Stimulated activated CD4-positive, alpha-beta T cell treated with anti-CD3 and anti-CD28 coated beads, Interleukin-15, amount 100 ng/mL, for 48 hours (primary cell): ENCODE results near the gene PRM2.

ENCODE experiments used
- DNase-seq, 2 donors: peaks; one replicate each; pipeline ENCODE4 v3.0.0-alpha.2; 2020; ENCODE audit warnings: low read depth in 2 of 2

Gene PRM2

DNA sequence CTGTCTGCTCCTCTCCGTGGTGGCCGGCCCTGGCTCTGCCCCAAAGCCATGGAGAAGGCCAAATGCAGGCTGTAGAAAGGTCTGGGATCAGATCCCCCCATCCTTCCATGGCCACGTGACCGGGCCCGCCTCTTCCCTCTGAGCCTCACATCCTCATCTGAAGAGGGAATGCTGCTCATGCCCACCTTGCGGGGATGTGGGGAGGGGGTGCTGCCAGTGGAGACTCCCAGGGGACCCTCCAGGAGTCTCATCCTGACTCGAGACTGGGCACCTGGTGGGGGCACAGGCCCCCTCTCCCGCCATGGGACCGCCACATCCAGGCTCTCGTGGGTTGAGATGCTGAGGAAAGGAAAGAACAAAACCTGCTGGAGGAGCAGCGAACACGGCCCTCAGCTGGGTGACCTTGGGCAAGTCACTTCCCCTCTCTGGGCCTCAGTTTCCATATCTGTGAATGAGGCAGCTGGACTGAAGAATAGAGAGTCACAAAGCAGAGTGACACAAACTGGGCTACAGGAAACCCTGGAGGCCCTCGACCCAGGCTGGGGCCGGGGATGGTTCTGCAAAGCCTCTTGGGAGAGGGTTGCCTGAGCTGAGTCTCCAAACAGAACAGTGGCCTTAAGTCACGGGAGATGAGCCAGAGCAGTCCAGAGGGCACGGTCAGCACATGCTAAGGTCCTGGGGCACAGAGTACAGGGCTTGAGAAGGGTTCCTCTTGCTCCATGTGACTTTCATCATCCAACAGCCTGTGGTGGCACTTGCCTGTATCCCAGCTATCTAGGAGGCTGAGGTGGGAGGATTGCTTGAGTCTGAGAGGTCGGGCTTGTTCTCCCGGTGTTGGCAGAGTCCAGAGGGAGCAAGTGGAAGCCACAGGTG lies 50.4 kb downstream of the PRM2 start:
- DNase-seq = no peak
